GM12875 (cell line): ENCODE results near the gene TRAPPC2L.

Source experiments
- H3K4me3 ChIP-seq: one replicate; pipeline ENCODE4 v1.5.1; 2011; ENCODE audit warnings: low read depth, low read length, control low read depth
- CTCF ChIP-seq: IDR thresholded peaks from 2 replicates; pipeline ENCODE4 v1.5.1; 2011; ENCODE audit warnings: low read depth, mild to moderate bottlenecking, control low read depth, inconsistent platforms, low read length, moderate library complexity, borderline replicate concordance; ENCODE audit not compliant: insufficient read depth

The TRAPPC2L gene

GRCh38 chr16:88894681-88895300, 37.9 kb downstream of the TRAPPC2L start:
- no peak for TF ChIP-seq CTCF
- no peak overlapping the region for H3K4me3 ChIP-seq

GRCh38 chr16:88895335-88895734, 38.4 kb downstream of the TRAPPC2L start:
- TF ChIP-seq CTCF = no peak
- H3K4me3 ChIP-seq = no peak overlapping the region

DNA sequence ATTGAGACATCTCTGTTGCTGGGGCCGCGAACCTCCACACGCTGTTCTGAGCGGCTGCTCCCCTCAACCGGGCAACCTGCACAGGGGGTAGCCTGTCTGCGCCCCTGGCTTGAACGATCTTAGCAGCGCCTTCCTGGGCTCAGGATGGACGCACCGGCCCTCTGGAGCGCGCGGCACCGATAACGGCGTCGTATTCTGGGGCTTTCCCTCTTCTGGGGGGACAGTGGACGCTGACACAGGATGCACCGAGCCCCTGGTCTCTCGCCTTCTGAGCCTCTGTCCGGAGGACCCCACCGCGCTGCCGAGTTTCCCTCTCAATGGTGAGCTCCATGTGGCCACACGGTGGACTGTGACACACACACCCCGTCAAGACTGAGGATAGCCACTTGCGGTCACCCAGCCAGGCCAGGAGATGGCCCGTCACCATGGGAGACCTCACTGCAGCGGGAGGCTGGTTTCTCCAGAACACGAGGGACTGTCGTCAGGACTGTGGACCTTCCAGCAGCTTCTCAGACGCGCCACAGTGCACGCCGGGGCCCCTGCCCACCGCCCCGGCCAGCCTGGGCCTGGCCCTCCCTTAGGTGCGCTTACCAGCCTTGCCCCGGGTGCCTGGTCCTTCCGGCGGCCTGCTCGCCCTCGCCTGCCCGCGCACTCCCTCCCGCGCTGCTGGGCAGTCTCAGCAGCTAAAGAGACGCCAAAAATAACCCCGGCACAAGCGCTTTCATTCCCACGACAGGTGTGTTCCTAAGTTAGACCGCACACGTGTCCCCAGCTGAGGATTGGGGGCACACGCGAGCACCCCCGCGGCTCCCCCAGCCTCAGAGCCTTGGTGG, 39.5 kb downstream of the TRAPPC2L start:
- H3K4me3 ChIP-seq = no peak overlapping the region
- TF ChIP-seq CTCF = no peak

- H3K4me3 ChIP-seq = no peak overlapping the region
- no peak for TF ChIP-seq CTCF
Measured at GRCh38 chr16:88897696-88898425, 40.9 kb downstream of the TRAPPC2L start.

GRCh38 chr16:88899901-88900661, 43.2 kb downstream of the TRAPPC2L start:
- H3K4me3 ChIP-seq = no peak overlapping the region
- no peak for TF ChIP-seq CTCF

- no peak for TF ChIP-seq CTCF
- H3K4me3 ChIP-seq = no peak overlapping the region
Measured at GRCh38 chr16:88900662-88901052, 43.7 kb downstream of the TRAPPC2L start.
